ENCODE results near the gene WDR31. TPM values are rescaled to one million over a fixed set of nuclear protein-coding genes. Genes with fewer than 3 reads are reported as not detected.

Gene WDR31
- total RNA-seq, 1 experiment from 2014 or later: 1.7 TPM

DNA sequence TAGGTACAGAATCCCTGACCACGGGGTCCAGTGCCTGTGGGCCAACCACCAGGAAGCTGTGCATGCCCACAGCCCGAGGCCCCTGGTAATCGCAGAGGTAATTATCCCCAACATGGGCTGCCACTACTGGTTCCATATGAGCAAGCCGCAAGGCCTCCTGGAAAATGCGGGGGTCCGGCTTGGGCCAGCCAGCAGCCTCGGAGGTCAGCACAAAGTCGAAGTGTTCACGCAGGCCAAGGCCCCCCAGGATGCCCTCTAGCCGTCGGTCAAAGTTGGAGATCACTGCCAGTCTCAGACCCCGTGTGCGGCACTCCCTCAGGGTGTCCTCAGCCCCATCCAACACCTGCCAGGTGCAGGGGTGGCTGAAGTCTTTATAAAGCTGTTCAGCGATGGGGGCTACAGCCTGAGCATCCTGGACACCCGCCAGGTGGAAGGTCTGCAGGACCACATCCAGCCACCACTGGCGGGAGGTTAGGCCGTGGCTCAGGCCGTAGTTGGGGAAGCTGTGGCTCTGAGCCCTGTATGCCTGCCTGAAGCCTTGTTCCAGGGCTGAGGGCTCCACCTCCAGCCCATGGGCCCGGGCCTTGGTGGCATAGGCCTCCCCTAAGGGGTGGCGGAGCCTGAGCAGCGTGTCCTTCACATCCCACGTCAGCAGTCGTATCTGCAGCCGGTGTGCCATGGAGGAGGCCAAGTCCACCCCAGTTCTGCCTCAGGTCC is 33.8 kb upstream of the WDR31 start:
- intact Hi-C loops (cut with micrococcal nuclease): no loop called here
- TF ChIP-seq, protein P1, sequence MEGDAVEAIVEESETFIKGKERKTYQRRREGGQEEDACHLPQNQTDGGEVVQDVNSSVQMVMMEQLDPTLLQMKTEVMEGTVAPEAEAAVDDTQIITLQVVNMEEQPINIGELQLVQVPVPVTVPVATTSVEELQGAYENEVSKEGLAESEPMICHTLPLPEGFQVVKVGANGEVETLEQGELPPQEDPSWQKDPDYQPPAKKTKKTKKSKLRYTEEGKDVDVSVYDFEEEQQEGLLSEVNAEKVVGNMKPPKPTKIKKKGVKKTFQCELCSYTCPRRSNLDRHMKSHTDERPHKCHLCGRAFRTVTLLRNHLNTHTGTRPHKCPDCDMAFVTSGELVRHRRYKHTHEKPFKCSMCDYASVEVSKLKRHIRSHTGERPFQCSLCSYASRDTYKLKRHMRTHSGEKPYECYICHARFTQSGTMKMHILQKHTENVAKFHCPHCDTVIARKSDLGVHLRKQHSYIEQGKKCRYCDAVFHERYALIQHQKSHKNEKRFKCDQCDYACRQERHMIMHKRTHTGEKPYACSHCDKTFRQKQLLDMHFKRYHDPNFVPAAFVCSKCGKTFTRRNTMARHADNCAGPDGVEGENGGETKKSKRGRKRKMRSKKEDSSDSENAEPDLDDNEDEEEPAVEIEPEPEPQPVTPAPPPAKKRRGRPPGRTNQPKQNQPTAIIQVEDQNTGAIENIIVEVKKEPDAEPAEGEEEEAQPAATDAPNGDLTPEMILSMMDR (conservative IDR thresholded peaks at IDR 0.05; ENCODE audit: low read depth, low read length): no peak
- TF ChIP-seq EZH2 (IDR thresholded peaks at IDR 0.05; ENCODE audit: low read length, unreplicated experiment): no peak
- no peak for TF ChIP-seq EZH2phosphoT487 (IDR thresholded peaks at IDR 0.05; ENCODE audit: borderline replicate concordance, low read length)
- H3K9me3 ChIP-seq (ENCODE audit: low read length): no peaks in the 10 kb centered on the region
- ATAC-seq (no peak), DNase-seq (no peak)
- H4K20me1 ChIP-seq (ENCODE audit: low read length): no peaks in the 10 kb centered on the region
- ChIA-PET POLR2A (ENCODE audit: unreplicated experiment) (no interaction called here), CTCF (no interaction called here)
- H3K79me2 ChIP-seq (ENCODE audit: low read length): peaks cover 14% of the 10 kb centered on the region
- no TSS peak for BruUV-seq (replicated peaks)
- no peak overlapping the region for H3K27ac ChIP-seq (ENCODE audit: low read length)
- H3K4me3 ChIP-seq (ENCODE audit: low read length): no peak overlapping the region
- no peaks in the 10 kb centered on the region for H3F3A ChIP-seq (ENCODE audit: low read length, unreplicated experiment)
- H3K36me3 ChIP-seq (ENCODE audit: low read depth, low read length): peaks cover 3% of the 10 kb centered on the region; the same call in 1 of the 2 replicates
- H3K4me2 ChIP-seq (ENCODE audit: low read length): no peak overlapping the region
- no peaks in the 10 kb centered on the region for H3K27me3 ChIP-seq (ENCODE audit: low read length)
- H3K4me1 ChIP-seq (ENCODE audit: insufficient read depth, low read length): peaks cover 6% of the 10 kb centered on the region; the same call in 1 of the 2 replicates
- no peak overlapping the region for H2AFZ ChIP-seq (ENCODE audit: low read length)
- no peak overlapping the region for H3K9ac ChIP-seq (ENCODE audit: low read length)
- no peaks in the 10 kb centered on the region for H3K9me2 ChIP-seq (replicated peaks; ENCODE audit: low read length)

DNA sequence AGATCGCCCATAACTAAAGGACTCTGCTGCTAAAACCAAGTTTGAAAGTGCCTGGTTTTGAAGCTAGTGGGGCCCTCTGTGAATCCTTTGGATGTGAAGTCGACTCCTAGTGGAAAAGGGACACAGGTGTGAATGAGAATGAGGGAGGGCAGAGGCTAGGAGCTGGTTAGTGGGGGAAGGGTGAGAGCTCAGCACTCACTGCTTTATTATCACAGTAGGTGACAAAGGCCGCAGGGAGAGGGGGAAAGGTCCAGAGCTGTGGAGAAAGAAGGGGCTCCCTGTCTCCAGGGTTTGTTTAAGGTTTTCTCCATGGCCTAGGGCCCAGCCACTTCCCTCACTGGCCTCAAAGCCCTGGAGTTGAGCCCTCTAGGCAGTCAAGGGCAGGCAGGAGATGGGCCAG is 33.2 kb upstream of the WDR31 start:
- no peak for DNase-seq

More for the DNA sequence above, 33.2 kb upstream of the WDR31 start:
- no peaks in the 10 kb centered on the region for H3F3A ChIP-seq (ENCODE audit: low read length, unreplicated experiment)
- no peaks in the 10 kb centered on the region for H3K9me3 ChIP-seq (ENCODE audit: low read length)
- no peaks in the 10 kb centered on the region for H3K9me2 ChIP-seq (replicated peaks; ENCODE audit: low read length)
- H3K27ac ChIP-seq (ENCODE audit: low read length): no peak overlapping the region
- no peak overlapping the region for H2AFZ ChIP-seq (ENCODE audit: low read length)
- TF ChIP-seq, protein P1 (conservative IDR thresholded peaks at IDR 0.05; ENCODE audit: low read depth, low read length): no peak
- TF ChIP-seq EZH2 (IDR thresholded peaks at IDR 0.05; ENCODE audit: low read length, unreplicated experiment) (no peak), EZH2phosphoT487 (IDR thresholded peaks at IDR 0.05; ENCODE audit: borderline replicate concordance, low read length) (no peak)
- peaks cover 6% of the 10 kb centered on the region; the same call in 1 of the 2 replicates for H3K4me1 ChIP-seq (ENCODE audit: insufficient read depth, low read length)
- no peak overlapping the region for H3K9ac ChIP-seq (ENCODE audit: low read length)
- ChIA-PET POLR2A (ENCODE audit: unreplicated experiment) (no interaction called here), CTCF (no interaction called here)
- BruUV-seq (replicated peaks): no TSS peak
- H3K36me3 ChIP-seq (ENCODE audit: low read depth, low read length): peaks cover 3% of the 10 kb centered on the region; the same call in 1 of the 2 replicates
- H3K79me2 ChIP-seq (ENCODE audit: low read length): peaks cover 14% of the 10 kb centered on the region
- H3K27me3 ChIP-seq (ENCODE audit: low read length): no peaks in the 10 kb centered on the region
- no peaks in the 10 kb centered on the region for H4K20me1 ChIP-seq (ENCODE audit: low read length)
- H3K4me3 ChIP-seq (ENCODE audit: low read length): no peak overlapping the region
- ATAC-seq: no peak
- intact Hi-C loops (cut with micrococcal nuclease): no loop called here
- H3K4me2 ChIP-seq (ENCODE audit: low read length): no peak overlapping the region
